ENCODE data around the gene PCBD2.
"Not testable (repeated sequence)": the region's sequence is repeated elsewhere in the genome, so short reads cannot be mapped to it uniquely, and the experiment has no call there.

Gene PCBD2

GRCh38 chr5:134910752-134911151 is 5.8 kb downstream of the PCBD2 start:
- not testable (repeated sequence) for DNase-seq

- no peak for DNase-seq
These were observed 6.6 kb downstream of the PCBD2 start for GRCh38 chr5:134911285-134912206.

GRCh38 chr5:134913254-134913653 is 8.3 kb downstream of the PCBD2 start:
- no peak for DNase-seq

GRCh38 chr5:134913795-134914194 is 8.9 kb downstream of the PCBD2 start:
- DNase-seq = no peak

GRCh38 chr5:134917070-134917815 is 12.3 kb downstream of the PCBD2 start:
- no peak for DNase-seq

- DNase-seq = no peak
These were observed 13.9 kb downstream of the PCBD2 start for GRCh38 chr5:134918861-134919260.

GRCh38 chr5:134920848-134921575 is 16.1 kb downstream of the PCBD2 start:
- DNase-seq = no peak

GRCh38 chr5:134932508-134932907 is 27.6 kb downstream of the PCBD2 start:
- DNase-seq = no peak

GRCh38 chr5:134934202-134934601 is 29.3 kb downstream of the PCBD2 start:
- DNase-seq = no peak

GRCh38 chr5:134935711-134936602 is 31.0 kb downstream of the PCBD2 start:
- no peak for DNase-seq

- no peak for DNase-seq
These were observed 32.6 kb downstream of the PCBD2 start for GRCh38 chr5:134937526-134937925.

- no peak for DNase-seq
These were observed 33.1 kb downstream of the PCBD2 start for GRCh38 chr5:134938030-134938429.

- no peak for DNase-seq
These were observed 34.6 kb downstream of the PCBD2 start for GRCh38 chr5:134939500-134939899.

GRCh38 chr5:134943547-134943946 is 38.6 kb downstream of the PCBD2 start:
- no peak for DNase-seq

GRCh38 chr5:134944630-134945029 is 39.7 kb downstream of the PCBD2 start:
- no peak for DNase-seq

GRCh38 chr5:134945041-134945440 is 40.1 kb downstream of the PCBD2 start:
- DNase-seq = no peak

GRCh38 chr5:134948911-134949310 is 44.0 kb downstream of the PCBD2 start:
- DNase-seq = no peak

- DNase-seq = no peak
These were observed 44.4 kb downstream of the PCBD2 start for GRCh38 chr5:134949316-134949715.

- DNase-seq = peak; percentile 10
These were observed 53.1 kb downstream of the PCBD2 start for GRCh38 chr5:134957920-134958608.

GRCh38 chr5:134958755-134959154 is 53.8 kb downstream of the PCBD2 start:
- no peak for DNase-seq

GRCh38 chr5:134963098-134963497 is 58.2 kb downstream of the PCBD2 start:
- DNase-seq = no peak

Data from NK-92 treated with Interleukin-12 subunit alpha and Interleukin-12 subunit beta, amount 100 ng/mL, for 24 hours (cell line).